GM21529 (cell line): ENCODE data around the gene RPS24.

Experiments
- ATAC-seq: cut with Tn5 transposase; IDR thresholded peaks from one replicate; pipeline ENCODE4 v1.9.1; 2021; ENCODE audit not compliant: unreplicated experiment

The RPS24 gene

GRCh38 chr10:78025685-78026364 lies 7.8 kb upstream of the RPS24 start:
- ATAC-seq, result no peak

GRCh38 chr10:78028438-78029268 lies 5.0 kb upstream of the RPS24 start:
- no peak for ATAC-seq

DNA sequence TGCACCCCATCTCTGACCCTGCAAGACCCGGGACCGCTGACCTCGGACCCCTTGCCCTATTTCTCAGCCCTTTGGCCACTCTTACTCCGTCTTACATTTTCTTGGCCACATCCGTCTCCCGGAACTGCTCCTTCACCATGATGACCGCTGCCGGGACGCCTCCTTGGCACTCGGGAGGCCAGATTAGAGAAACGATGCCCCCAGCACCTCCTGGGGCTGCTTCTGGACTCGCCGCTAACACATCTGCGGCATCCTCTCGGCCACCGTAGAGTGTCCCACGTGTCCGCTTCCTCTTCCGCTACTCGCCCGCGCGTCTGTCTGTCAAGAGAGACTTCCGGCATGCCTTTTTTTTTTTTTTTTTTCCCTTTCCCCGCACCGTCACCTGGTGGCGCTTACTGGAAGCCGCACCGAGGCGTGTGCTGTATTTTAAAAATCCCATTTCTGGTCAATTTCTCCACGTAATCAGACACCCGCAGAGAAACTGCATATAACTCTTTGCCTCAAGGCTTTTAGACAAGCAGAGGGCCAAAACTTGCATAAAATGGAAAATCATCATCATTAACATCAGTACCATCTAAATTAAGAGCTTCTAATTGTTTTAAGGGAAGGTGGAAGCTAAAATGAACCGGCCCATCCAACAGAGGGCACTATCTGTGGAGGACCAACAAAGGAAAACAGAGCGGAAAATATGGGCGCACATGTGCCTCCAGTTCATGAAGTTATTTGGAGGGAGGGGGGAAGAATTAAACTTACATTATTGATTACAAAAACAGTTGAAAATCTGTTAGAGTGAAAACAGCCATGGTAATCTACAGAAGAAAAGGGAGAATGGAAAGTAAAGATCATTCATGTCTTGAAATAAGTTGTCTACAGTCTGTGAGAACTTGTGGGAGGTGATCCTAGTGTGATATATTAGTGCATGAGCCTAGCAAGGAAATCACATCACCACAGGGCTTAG lies 4.1 kb upstream of the RPS24 start, which contains the start of gene POLR3A:
Gene POLR3A, minus strand, starts transcription at position 247 of the 958 bp plus-strand sequence. Its CDS starts 108 bp downstream, at position 139.
- peak; percentile 49 for ATAC-seq

DNA sequence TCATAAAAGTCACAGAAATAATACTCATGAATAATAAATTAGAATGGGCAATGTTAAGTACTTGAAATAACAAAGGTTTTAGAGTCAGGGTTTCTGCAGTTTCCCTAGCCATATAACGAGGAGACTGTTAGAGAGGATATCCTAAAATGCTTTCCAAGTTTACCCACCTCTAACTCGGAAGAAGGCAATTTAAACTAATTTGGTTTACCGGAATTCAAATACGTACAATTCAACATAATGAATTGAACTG lies 351 bp upstream of the RPS24 start:
- ATAC-seq, result no peak

DNA sequence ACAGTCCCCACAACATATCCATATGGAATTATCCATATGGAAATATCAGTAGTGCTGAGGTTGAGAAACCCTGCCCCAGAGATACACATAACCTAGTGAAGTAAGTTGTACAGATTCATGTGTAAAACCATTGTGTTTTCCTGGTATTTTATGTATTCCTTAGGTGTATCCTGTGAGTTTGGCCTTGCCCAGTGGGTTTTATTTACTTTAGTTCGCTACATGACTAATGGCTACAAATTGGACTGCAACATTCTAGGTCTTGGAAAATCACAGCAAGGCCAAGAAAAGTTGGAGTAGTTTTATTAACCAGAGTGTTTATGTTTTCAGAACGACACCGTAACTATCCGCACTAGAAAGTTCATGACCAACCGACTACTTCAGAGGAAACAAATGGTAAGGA lies 1.4 kb downstream of the RPS24 start:
- ATAC-seq, result no peak

GRCh38 chr10:78035437-78035836 lies 1.8 kb downstream of the RPS24 start:
- no peak for ATAC-seq

DNA sequence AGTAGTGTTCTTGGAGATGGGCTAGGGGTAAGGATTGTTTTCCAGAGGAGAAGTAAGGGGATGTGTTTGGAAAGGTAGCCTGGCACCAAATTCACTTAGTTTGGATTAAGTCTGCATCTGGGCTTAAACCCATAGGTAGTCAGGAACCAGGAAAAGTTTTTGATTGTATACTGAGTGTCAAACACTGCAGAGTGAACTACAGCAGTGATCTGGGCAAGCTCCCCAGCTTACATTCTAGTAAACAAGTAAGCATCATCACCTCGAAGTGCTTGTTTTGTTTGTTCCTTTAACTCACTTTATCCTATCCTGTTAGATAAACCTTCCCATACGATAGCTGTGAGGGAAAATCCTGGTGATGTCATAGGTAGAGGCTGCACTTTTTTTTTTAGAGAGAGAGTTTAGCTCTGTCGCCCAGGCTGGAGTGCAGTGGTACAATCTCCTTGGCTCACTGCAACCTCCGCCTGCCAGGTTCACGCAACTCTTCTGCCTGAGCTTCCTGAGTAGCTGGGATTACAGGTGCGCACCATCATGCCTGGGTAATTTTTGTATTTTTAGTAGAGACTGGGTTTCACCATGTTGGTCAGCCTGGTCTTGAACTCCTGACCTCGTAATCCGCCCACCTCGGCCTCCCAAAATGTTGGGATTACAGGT lies 2.4 kb downstream of the RPS24 start:
- ATAC-seq, result no peak

DNA sequence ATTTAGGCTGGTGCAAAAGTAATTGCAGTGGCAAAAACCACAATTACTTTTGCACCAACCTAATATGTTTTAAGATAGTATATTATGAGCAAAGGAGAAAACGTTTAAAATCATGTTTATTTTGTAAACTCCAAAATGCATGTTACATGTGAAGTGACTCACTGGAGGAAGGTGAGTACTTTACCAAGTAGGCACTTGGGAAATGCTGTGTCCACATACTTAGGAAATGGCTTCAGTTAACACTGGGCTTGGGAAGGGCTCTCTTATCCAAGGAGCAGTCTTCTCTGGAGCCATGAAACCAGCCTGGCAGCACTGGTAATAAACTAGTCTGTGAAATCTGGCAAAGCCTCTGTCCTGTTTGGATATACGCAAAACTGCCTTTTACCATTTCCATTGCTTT lies 4.4 kb downstream of the RPS24 start:
- ATAC-seq, result no peak

DNA sequence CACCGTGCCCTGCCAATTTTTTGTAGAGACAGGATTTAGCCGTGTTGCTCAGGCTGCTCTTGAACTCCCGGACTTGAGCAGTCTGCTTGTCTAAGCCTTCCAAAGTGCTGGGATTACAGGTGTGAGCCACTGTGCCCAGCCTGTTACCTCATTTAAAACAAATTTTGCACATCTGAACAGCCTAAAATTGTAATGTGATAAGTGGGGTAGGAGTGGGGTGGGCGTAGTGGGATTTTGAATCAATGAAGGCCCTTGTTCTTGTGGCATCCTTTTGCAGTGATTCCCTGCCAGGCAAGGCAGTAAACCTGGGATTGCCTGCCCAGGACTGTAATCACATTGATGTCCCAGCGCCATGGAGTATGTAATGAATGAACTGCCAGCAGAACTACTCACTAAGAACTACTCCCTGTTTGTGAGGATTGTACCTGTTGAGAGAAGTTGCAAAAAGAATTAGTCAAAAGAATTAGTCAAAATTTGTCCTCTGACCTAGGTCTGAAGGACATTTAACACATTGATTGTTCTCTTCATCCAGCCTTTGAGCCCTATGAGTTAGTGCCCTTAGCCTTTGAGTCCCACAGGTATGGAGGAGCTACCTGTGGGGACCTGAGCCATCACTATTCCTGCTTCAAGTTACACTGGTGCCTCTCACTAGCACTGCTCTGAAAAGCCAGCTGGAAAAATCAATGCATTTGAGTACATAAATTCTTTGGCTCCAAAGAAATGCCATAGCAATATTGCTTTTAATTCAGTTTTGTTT lies 5.3 kb downstream of the RPS24 start:
- no peak for ATAC-seq

GRCh38 chr10:78039743-78040142 lies 6.1 kb downstream of the RPS24 start:
- ATAC-seq, result no peak

GRCh38 chr10:78041170-78042057 lies 7.8 kb downstream of the RPS24 start:
- no peak for ATAC-seq

DNA sequence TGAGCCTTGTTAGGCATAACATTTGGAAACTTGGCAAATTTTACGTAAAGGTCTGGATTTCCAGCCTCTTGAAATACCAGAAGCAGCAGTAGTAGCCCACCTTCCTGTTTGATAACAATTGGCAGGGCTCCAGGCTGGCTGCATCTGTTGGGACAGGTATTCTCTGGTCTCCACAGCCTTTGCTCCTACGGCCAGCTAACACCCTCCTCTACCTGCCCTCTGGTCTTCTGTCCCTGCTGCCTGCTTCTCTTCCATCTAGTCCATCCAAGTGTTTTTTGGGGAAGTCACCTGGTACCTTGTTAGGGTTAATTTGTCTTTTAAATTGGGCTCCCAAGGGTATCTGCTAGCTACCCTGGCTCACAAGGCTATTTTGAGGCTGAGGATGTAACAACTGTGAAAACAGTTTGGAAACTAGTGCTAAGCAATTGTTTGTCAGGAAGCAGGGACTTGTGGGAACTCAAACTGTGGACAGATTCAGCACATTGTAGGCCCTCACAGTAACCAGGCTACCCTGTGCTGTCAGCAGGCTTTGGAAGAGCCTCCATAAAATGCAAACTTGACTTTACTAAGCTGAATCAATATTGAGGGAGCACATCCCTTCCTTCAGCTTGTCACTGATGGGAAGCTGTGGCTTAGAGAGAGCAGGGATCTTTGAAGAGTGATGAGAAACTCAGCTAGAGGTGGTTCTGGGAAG lies 8.5 kb downstream of the RPS24 start:
- ATAC-seq, result no peak

DNA sequence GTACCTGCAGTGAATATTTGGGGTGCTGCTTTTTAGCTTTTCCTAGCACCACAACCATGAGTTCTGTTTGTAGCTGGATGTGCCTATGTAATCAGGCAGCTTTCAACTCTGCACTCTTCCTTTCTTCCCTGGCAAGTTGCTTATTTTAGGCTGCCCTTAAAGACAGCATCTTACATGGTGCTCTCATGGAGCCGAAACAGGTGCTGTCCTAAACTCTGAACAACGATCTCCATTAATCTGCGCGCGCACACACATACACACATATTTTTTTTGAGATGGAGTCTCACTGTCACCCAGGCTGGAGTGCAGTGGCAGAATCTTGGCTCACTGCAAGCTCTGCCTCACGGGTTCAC lies 9.1 kb downstream of the RPS24 start:
- ATAC-seq, result no peak

- ATAC-seq, result no peak
Observed at GRCh38 chr10:78044179-78044578, 10.5 kb downstream of the RPS24 start.

GRCh38 chr10:78044699-78045098 lies 11.0 kb downstream of the RPS24 start:
- ATAC-seq, result no peak

DNA sequence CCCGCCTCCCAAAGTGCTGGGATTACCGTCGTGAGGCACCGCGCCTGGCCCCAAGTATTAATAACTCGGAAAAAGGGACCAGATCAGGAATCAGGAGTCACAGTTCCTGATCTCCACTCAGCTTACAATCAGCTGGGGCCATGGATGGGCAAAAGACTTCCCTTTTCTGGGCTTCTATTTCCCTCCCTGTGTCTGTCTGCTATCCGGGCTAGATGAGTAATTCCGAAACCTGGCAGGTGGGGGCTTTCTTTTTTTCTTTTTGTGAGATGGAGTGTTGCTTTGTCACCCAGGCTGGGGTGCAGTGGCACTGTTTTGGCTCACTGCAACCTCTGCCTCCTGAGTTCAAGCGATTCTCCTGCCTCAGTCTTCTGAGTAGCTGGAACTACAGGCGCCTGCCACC lies 11.6 kb downstream of the RPS24 start:
- peak; percentile 67 for ATAC-seq

- ATAC-seq, result no peak
Observed at GRCh38 chr10:78045856-78046255, 12.2 kb downstream of the RPS24 start.

DNA sequence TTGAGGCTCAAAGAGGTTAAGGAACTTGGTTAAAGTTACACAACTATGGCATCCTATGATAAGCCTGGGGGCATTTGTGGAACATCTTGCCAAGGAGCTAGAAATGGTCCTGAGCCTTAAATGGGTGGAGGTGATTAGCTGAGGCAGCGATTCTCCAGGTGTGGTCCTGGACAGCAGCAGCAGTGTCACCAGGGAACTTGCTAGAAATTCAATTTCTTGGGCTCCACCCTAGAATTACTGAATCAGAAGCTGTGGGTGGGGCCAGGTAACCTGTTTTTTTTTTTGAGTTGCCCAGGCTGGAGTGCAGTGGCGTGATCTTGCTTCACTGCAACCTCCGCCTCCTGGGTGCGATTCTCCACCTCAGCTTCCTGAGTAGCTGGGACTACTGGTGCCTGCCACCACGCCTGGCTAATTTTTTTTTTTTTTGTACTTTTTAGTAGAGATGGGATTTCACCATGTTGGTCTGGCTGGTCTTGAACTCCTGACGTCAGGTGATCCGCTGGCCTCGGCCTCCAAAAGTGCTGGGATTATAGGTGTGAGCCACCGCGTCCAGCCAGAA lies 13.1 kb downstream of the RPS24 start:
- ATAC-seq, result no peak
